T-helper 1 cell (primary cell): ENCODE results near the gene IMPA2.

ENCODE experiments used
- DNase-seq, 5 donors: peaks; one replicate each; pipeline ENCODE4 v3.0.0-alpha.2; 2012 to 2020

Gene IMPA2

GRCh38 chr18:12079491-12080237 lies 98.4 kb downstream of the IMPA2 start:
- DNase-seq: no peak
